ENCODE measurements around the gene ATP4B. TPM values are rescaled to one million over a fixed set of nuclear protein-coding genes. Genes with fewer than 3 reads are reported as not detected.

Gene ATP4B
- polyA plus RNA-seq = not detected in 2 replicates

GRCh38 chr13:113657851-113658741, at the start of gene ATP4B:
TSS of gene ATP4B (minus strand) at chr13:113658198. CDS start at chr13:113658144, 54 bp downstream.

GRCh38 chr13:113666951-113667701, 9.1 kb upstream of the ATP4B start, which contains the start of gene GRK1:
TSS of gene GRK1 (plus strand) at chr13:113667219. CDS start at chr13:113667387, 168 bp downstream.

Other genes starting within 250 kb of the ATP4B start
- gene ADPRHL1, start 204.7 kb downstream of the ATP4B start, polyA plus RNA-seq = 6.3 and 9.8 TPM in 2 replicates
- gene DCUN1D2, start 167.5 kb downstream of the ATP4B start, polyA plus RNA-seq = 7.9 and 9.9 TPM in 2 replicates
- gene TFDP1, start 73.4 kb downstream of the ATP4B start, polyA plus RNA-seq = 10.3 and 11.4 TPM in 2 replicates
- gene GRK1, start 9.0 kb upstream of the ATP4B start, polyA plus RNA-seq = not detected in 2 replicates
- 1.4 TPM in 1 of 2 replicates, not detected in the other for gene TMEM255B, start 101.0 kb upstream of the ATP4B start, polyA plus RNA-seq
- gene GAS6, start 205.9 kb upstream of the ATP4B start, polyA plus RNA-seq = 2.5 and 3.9 TPM in 2 replicates

Data from Purkinje cell (primary cell).